Left lung (tissue), 10 donors: ENCODE measurements around the gene ITGB7. TPM values are rescaled to one million over a fixed set of nuclear protein-coding genes. Genes with fewer than 3 reads are reported as not detected.

Experiments
- ATAC-seq: fragments of 200-7000 bp; cut with Tn5 transposase; one replicate; pipeline ENCODE4 v1.9.1; 2020; ENCODE audit warnings: moderate library complexity
- DNase-seq, 4 donors: peaks; one replicate each; pipeline ENCODE4 v3.0.0-alpha.2; 2013 to 2020
- H3K27ac ChIP-seq, 2 donors: fragments of 200-600 bp; sonication (generic) in 1 of 2; one replicate each; pipeline versions ENCODE4 v1.5.0 to v1.8.0; 2020 to 2021
- H3K27me3 ChIP-seq, 2 donors: fragments of 200-600 bp; sonication (generic) in 1 of 2; one replicate each; pipeline versions ENCODE4 v1.5.0 to v1.8.0; 2020 to 2021
- H3K36me3 ChIP-seq, 2 donors: fragments of 200-600 bp; sonication (generic) in 1 of 2; one replicate each; pipeline versions ENCODE4 v1.5.0 to v1.8.0; 2020 to 2021
- H3K4me1 ChIP-seq, 2 donors: fragments of 200-600 bp; one replicate each; pipeline ENCODE4 v1.8.0; 2021
- H3K4me3 ChIP-seq, 2 donors: fragments of 200-600 bp; sonication (generic) in 1 of 2; one replicate each; pipeline versions ENCODE4 v1.5.0 to v1.8.0; 2020 to 2021; ENCODE audit warnings: mild to moderate bottlenecking in 1 of 2
- H3K9me3 ChIP-seq, 2 donors: fragments of 200-600 bp; sonication (generic) in 1 of 2; one replicate each; pipeline versions ENCODE4 v1.5.0 to v1.8.0; 2020 to 2021
- CTCF ChIP-seq, 2 donors: fragments of 200-600 bp; sonication (generic) in 1 of 2; IDR thresholded peaks; one replicate each; pipeline versions ENCODE4 v1.5.0 to v1.8.0; 2021; ENCODE audit warnings: antibody characterized with exemption in 2 of 2
- intact Hi-C, 2 donors: fragments of 100-400 bp; cut with DNase I; formaldehyde crosslinking; loops; one replicate each; pipeline versions ENCODE4 v1.11.2 to v1.14.2; 2022
- polyA plus RNA-seq, 6 donors: library from polyadenylated mRNA; unstranded; fragments of 120-200 nt; gene quantifications; one replicate each; pipeline ENCODE4 v1.2.1, GENCODE V29; 2013; ENCODE audit not compliant: insufficient read length in 6 of 6
- total RNA-seq, 2 donors: library from RNA; stranded (reverse); fragmentation: NEBNext Ultra II Directional; extraction: Animal tissue kit (Norgen Biotek cat#: 25700); gene quantifications; one replicate each; pipeline ENCODE4 v1.2.1, GENCODE V29; 2021
- donor health status: DM: no; HTN: yes; CAD: no.
- donor health status: DM: no; HTN: no; CAD: no.

Gene ITGB7
- total and polyA plus RNA-seq, 8 donors: 1.1 to 10.9 (median 1.8) TPM

DNA sequence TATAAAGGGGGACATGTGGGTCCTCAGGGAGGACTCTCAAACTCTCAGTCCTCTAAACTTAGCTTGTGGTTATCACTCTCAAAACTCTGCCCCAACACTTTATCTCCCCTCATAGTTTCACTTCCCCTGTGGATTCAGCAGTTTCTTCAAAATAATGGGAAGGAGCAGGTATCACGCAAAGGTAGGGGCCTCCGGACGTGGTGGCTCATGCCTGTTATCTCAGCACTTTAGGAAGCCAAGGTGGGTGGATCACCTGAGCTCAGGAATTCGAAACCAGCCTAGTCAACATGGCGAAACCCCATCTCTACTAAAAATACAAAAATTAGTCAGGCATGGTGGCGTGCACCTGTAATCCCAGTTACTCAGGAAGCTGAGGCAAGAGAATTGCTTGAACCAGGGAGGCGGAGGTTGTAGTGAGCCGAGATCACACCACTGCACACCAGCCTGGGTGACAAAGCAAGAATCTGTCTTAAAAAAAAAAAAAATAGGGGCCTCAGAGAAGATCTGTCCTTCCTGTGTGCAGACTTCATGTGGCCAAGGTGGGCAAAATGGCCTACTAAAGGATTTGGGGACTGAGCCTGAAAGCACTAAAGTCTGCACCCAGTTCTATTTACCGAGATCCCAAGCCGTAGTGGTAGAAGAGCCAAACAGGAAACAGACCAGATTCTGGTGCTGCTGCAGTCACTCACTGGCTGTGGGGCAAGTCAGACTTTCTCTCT, 6.4 kb downstream of the ITGB7 start:
- no peak overlapping the region for H3K27ac ChIP-seq
- no peak for TF ChIP-seq CTCF (IDR thresholded peaks at IDR 0.05)
- no peak for ATAC-seq
- peaks cover 8 to 31% of the 10 kb centered on the region in 2 donors for H3K4me1 ChIP-seq
- H3K36me3 ChIP-seq: no peaks in the 10 kb centered on the region
- no peaks in the 10 kb centered on the region for H3K9me3 ChIP-seq
- intact Hi-C loops: no loop called here
- H3K4me3 ChIP-seq: no peak overlapping the region
- DNase-seq: no peak
- peaks cover 0 to 10% of the 10 kb centered on the region in 2 donors for H3K27me3 ChIP-seq

- ATAC-seq (no peak), DNase-seq (no peak)
- intact Hi-C loops: no loop called here
- no peak for TF ChIP-seq CTCF (IDR thresholded peaks at IDR 0.05)
- Histone ChIP-seq H3K36me3 (no peaks in the 10 kb centered on the region), H3K27me3 (peaks cover 0 to 10% of the 10 kb centered on the region in 2 donors), H3K27ac (no peak overlapping the region), H3K9me3 (no peaks in the 10 kb centered on the region), H3K4me1 (peaks cover 8 to 25% of the 10 kb centered on the region in 2 donors), H3K4me3 (no peak overlapping the region)
Measured at GRCh38 chr12:53200107-53200457, 7.0 kb downstream of the ITGB7 start.

DNA sequence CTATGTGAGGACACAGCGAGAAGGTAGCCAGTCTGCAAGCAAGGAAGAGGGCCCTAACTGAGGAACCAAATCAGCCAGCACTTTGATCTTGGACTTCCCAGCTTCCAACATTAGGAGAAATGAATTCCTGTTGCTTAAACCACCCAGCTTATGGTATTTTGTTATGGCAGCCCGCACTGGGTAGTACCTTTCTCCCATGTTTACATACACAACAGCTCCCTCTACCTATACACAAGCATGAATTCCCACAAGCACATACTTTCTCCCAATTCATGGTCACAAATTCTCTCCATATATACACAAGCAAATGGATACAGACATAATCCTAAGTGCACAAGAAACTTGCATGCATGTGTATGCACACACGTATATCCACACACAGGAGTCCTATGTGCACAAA, 7.4 kb downstream of the ITGB7 start:
- Histone ChIP-seq H3K36me3 (no peaks in the 10 kb centered on the region), H3K4me3 (no peak overlapping the region), H3K4me1 (peaks cover 8 to 22% of the 10 kb centered on the region in 2 donors), H3K9me3 (no peaks in the 10 kb centered on the region), H3K27me3 (peaks cover 0 to 10% of the 10 kb centered on the region in 2 donors), H3K27ac (no peak overlapping the region)
- intact Hi-C loops: no loop called here
- DNase-seq (no peak), ATAC-seq (no peak)
- TF ChIP-seq CTCF (IDR thresholded peaks at IDR 0.05): no peak

DNA sequence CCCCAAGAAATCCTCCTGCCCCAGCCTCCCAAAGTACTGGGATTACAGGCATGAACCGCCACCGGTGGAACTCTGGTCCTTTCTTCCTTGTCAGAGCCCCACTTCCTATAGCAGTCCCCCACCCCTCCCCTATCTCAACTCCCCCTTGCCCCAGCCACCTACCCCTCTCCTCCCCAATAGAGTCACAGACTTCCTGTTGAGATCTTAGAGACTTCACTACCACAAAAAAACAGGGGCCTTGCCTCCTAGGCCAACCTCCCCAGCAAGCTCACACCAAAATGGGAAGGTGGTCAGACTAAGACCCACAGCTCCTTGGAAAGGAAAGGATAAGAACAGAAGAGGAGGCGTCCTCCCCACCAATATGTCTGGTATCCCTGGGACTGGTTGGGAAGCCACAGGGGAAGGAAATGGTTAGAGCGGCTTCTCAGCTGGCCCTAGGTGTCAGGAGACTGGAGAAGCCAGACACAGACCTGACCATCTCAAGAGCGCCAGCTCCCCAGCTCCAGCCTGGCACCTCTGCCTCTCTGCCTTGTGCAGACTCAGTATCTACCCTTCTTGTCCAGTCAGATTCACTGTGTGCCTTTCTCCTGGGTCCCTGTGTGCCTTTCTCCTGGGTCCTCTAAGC, 8.5 kb downstream of the ITGB7 start:
- intact Hi-C loops: no loop called here
- no peak for TF ChIP-seq CTCF (IDR thresholded peaks at IDR 0.05)
- Histone ChIP-seq H3K27ac (no peak overlapping the region), H3K4me1 (peaks cover 8 to 19% of the 10 kb centered on the region in 2 donors), H3K4me3 (no peak overlapping the region), H3K27me3 (peaks cover 0 to 10% of the 10 kb centered on the region in 2 donors), H3K36me3 (no peaks in the 10 kb centered on the region), H3K9me3 (no peaks in the 10 kb centered on the region)
- ATAC-seq (no peak), DNase-seq (no peak)

DNA sequence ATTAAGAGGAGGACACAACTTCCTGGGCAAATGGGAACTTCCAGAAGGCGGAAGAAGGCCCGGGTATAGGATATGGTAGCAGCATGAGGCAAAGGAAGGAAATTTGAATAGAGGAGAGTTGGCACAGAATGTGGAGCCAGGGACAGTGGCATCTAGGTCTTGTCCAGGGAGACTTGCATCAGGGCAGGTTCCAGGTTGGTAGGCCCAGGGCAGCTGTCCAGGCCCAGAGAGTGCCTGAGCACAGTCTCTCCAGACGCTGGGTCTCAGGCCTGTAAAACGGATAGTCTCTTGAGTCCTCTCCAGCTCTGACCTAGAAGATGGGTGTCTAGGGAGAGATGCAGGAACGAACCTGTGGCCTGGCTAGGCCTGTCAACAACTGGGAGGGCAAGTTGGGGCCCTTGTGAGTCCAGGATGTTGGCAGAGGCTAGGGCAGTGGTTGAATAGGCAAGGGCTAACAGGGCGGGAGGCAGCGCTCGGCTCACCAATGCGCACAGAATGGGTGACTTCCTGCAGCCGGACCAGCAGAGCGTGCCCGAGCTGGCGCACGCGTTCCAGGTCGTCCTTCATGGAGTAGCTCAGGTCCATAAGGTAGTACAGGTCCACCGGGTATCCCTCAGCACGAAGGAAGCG, 9.9 kb downstream of the ITGB7 start:
- TF ChIP-seq CTCF (IDR thresholded peaks at IDR 0.05): no peak
- no peak for DNase-seq
- peak overlapping the region in 1 of 2 donors; percentile 25 for H3K4me3 ChIP-seq
- ATAC-seq: no peak
- no peaks in the 10 kb centered on the region for H3K9me3 ChIP-seq
- peaks cover 0 to 6% of the 10 kb centered on the region in 2 donors for H3K36me3 ChIP-seq
- H3K27ac ChIP-seq: no peak overlapping the region
- H3K27me3 ChIP-seq: peaks cover 0 to 10% of the 10 kb centered on the region in 2 donors
- H3K4me1 ChIP-seq: peaks cover 8 to 19% of the 10 kb centered on the region in 2 donors
- intact Hi-C loops: no loop called here
